SK-N-DZ (cell line): ENCODE results near the gene PPP1R9A.
"Not testable (repeated sequence)": the region's sequence is repeated elsewhere in the genome, so short reads cannot be mapped to it uniquely, and the experiment has no call there.

Experiments
- DNase-seq: peaks from one replicate; pipeline ENCODE4 v3.0.0-alpha.2; 2015; ENCODE audit warnings: low spot score

Gene PPP1R9A

GRCh38 chr7:94973844-94974243, 66.5 kb downstream of the PPP1R9A start:
- no peak for DNase-seq

DNA sequence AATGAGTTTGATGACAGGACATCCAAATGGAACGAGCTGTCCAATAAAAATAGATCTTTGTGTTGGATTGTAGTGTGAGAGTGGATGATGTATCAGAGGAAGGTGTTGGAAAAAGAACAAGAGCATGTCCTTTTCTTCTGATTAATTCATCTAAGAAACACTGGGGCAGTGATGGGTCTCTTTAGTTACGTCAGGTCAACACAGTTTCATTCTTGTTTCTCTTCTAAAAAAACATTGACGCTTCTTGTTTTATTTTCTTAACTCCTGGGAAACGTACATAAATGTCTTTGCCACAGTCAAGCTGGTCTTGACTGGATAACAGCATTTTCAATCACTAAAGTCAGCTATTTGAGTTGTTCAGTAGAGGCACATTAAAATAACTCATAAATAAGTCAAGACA, 67.0 kb downstream of the PPP1R9A start:
- no peak for DNase-seq

DNA sequence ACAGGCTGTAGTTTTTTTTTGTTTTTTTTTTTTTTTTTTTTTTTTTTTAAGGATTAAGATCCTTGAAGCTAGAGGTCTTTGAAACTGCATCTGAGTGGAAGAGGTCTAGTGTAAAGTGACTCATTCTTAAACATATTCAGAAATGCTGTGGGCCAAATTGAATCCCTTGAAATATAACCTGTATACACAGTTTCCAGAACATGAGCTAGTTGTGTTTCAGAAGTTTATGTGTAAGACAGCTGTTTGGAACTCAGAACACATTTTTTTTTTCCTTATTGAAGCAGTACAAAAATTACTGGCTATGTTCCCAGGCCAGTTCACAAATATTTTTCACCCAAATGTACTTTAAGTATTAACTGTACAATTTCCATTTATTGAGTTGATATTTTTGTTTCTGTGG, 67.9 kb downstream of the PPP1R9A start:
- DNase-seq = no peak

GRCh38 chr7:94980418-94981142, 73.2 kb downstream of the PPP1R9A start:
- DNase-seq = no peak

DNA sequence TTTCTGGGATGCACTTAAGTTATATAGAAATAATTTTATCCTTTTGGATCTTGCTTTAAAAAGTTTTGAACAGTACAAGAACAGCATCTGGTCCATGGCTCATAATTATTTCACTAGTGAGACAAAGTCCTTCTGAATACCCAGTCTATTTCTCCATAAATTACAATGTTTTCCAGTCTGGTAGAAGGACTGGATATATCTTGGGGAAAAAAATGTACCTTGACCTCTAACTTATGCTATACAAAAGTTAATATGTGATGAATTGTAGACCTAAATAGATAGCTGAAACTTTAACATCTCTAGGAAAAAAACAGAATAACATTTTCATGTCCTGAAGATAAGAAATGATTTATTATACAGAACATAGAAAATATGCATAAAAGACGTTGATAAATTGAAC, 88.5 kb downstream of the PPP1R9A start:
- no peak for DNase-seq

GRCh38 chr7:94996369-94996768, 89.0 kb downstream of the PPP1R9A start:
- DNase-seq = no peak

DNA sequence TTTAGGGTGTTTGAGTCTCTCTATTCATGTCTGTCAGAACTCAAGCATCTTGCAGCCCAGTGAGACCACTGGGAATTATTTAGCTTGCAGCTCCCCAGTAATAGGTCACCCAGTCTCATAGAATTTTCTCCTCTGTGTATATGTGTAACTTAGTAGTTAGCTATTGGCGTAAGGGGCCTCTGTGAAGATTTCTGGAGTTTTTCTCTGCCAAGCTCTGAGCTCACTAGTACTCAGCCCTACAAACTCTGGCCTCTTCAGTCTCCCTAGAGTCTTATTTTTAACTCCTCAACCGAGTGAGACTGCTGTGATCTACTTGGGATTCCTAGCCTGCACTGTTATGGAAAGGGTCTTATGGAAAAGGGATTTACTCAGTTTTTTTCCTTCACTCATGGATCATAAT, 90.2 kb downstream of the PPP1R9A start:
- no peak for DNase-seq

- no peak for DNase-seq
Observed at GRCh38 chr7:94998266-94999068, 91.1 kb downstream of the PPP1R9A start.

- no peak for DNase-seq
Observed at GRCh38 chr7:94999069-94999351, 91.6 kb downstream of the PPP1R9A start.

DNA sequence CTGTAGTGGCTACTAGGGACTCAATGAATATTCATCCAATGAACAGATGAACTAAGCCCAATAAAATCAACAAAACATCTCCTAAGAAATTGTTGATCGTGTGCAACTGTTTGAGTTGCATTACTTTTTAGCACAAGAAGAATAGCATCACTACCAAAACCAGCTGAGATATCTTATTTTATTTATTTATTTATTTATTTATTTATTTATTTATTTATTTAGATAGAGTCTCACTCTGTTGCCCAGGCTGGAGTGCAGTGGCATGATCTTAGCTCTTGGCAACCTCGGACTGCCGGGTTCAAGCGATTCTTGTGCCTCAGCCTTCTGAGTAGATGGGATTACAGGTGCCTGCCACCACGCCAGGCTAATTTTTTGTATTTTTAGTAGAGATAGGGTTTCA, 92.2 kb downstream of the PPP1R9A start:
- DNase-seq = not testable (repeated sequence)

DNA sequence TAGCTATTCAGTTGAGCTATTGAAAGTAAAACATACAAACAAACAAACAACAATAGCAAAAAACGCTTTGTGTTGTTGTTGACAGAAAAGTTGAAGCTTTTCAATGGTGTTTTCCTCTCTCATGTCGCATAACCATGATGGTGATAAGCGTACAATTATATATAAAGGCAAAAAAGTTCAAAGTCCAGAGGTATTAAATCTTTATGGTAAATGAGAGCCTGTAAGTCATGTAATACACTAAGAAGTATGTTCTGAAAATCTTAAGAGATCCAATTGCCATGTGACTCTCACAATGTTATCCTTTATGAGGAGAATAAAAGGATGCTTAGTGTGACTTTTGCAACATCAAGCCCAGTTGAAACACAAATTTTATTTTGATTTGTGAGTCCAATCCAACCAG, 93.9 kb downstream of the PPP1R9A start:
- DNase-seq = no peak

- DNase-seq = no peak
Observed at GRCh38 chr7:95001815-95002561, 94.6 kb downstream of the PPP1R9A start.

DNA sequence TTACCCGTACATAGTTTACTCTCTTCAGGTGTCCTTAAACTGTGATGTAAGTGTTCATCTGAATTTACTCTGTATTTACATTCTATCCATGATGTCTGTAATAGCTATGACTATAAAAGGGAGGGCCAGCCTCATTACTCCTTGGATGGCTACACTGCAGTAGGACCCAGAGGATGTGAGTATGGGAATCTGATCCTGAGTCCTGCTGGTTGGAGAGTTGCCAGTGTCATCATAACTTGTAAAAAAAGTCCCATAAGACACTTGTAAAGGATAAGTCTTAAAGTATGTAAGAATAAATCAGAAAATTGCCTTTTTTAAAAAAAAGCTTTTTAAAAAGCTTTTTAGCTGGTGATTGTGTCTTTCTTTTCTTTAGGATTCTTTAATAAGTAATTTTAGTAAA, 95.4 kb downstream of the PPP1R9A start:
- no peak for DNase-seq

DNA sequence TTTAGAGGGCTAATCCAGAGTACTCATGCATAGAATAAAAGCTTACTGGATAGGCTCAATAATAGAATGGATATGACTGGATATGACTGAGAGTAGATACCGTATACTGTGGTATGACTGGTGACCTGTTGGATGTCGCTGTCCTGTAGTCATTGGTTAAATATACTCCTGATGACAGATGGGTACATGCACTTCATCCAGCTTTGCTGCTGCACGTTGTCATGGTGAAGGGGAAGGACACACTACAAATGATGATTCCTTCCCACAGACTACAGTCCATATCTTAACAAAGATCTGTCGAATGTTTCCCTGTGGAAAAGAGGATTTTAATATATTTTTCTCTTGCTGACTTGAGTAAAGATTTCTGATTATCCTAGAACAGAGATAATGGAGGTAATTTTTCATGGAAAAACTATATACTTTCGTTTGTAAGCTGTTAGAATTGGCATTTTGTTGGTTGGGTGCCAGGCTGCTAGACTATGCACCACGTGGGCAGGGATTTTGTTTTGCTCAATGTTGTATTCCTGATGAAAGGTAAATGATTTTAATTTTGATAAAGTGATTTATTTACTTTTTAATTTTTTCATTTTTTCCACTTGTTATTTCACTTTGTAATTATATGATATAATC, 97.3 kb downstream of the PPP1R9A start:
- DNase-seq = peak; percentile 63

DNA sequence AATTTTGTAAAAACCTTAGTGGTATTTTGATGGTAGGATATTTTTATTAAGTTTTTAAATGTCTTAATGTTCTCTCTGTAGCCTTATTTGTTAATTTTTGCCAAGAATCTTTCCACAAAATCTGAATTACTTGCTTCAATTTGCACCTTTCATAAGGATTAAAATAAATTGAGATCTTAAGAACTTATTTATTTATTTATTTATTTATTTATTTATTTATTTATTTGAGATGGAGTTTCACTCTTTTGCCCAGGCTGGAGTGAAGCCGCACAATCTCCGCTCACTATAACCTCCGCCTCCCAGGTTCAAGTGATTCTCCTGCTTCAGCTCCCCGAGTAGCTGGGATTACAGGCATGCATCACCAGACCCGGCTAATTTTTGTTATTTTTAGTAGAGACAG, 98.6 kb downstream of the PPP1R9A start:
- no peak for DNase-seq

- DNase-seq = not testable (repeated sequence)
Observed at GRCh38 chr7:95008773-95009172, 101.4 kb downstream of the PPP1R9A start.

GRCh38 chr7:95011146-95011928, 103.9 kb downstream of the PPP1R9A start:
- no peak for DNase-seq

DNA sequence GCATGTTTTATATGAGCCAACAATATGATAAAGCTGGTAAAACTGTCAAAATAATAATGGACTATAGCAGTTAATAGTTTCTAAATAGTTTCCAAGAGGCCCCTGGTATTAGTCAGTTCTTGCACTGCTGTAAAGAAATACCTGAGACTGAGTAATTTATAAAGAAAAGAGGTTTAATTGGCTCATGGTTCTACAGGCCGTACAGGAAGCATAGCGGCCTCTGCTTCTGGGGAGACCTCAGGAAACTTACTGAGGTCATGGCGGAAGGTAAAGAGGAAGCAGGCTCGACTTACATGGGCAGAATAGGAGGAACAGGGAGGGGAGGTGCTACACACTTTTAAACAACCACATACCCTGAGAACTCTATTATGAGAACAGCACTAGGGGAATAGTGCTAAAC, 104.6 kb downstream of the PPP1R9A start:
- DNase-seq = no peak

DNA sequence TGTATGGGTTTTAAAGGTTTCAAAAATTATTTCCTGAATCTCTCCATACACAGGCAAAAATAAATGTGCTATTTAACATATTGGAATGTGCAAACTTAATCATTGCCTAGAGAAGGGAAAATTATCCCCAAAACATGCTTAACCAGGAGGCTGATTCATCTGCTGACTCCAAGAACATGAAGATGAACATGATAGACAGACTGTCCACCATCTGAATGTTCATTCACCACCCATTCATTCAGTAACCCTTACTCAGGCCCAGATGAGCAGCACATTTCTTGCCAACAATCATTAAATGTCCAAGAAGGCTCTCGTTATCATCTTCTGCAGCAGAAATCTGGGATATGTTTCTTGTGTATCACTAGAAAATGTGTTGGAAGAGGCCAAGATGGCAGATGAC, 110.6 kb downstream of the PPP1R9A start:
- DNase-seq = no peak

DNA sequence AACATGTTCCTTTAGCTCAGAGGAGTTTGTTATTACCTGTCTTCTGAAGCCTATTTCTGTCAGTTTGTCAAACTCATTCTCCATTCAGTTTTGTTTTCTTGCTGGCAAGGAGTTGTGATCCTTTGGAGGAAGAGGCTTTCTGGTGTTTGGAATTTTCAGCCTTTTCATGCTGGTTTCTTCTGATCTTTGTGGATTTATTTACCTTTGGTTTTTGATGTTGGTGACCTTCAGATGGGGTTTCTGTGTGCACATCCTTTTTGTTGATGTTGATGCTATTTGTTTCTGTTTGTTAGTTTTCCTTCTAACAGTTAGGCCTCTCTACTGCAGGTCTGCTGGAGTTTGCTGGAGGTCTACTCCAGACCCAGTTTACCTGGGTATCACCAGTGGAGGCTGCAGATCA, 118.6 kb downstream of the PPP1R9A start:
- DNase-seq = no peak

GRCh38 chr7:95026421-95027072, 119.2 kb downstream of the PPP1R9A start:
- DNase-seq = no peak
